HG02588 (cell line): ENCODE data around the gene GGT6.

ENCODE experiments used
- ATAC-seq: cut with Tn5 transposase; IDR thresholded peaks from one replicate; pipeline ENCODE4 v1.9.1; 2021; ENCODE audit warnings: mild to moderate bottlenecking, moderate library complexity; ENCODE audit not compliant: unreplicated experiment

Gene GGT6

DNA sequence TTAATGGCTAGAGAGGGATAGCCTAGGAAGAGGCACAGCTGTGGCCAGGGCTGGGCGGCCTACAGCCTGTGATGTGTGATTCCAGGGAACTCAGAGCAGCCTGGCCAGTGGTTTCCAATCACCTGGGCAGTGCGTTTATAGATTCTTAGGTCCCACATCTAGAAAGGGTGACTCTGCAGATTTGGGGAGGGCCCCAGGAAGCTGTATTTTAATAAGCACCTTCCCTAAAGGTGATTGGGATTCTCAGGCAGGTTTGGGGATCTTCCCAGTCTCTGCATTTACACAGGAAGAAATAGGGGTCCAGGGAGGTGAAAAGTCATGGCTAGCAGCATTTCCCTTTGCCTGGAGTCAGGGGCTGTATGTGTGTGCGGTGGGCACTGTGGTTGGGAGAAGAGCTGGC, 52.2 kb downstream of the GGT6 start:
- ATAC-seq, result no peak

DNA sequence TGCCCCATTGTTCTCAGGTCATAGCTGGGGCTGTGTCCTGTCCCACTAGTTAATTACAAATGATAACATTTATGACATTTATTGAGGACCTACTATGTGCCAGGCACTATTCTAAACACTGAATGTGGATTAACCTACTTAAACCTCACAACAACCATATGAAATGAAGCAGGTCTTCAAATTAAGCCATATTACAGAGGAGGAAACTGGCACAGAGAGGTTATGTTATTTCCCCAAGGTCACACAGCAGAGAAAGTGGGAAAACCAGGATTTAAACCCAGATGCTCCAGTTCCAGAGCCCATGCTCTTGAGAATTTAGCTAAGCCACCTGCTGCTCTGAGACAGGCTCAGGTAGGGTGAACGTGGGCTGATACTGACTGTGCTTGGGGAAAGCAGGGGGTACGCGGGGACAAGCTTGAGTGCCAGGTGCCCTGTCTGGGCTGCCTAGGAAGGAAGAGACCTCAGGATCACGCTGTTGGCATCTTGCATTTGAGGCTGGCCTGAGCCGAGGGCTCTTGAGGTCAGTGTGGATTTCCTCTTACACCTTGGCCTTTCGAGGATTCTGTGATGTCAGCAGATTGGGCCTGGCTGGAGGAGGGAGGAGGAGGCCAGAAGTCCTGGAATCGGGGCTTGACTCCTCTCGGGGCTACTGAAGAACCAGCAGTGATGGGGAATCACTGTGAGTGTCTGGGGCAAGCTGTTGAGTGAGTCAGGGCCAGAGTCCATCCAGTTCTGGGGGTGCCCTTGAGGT, 52.8 kb downstream of the GGT6 start:
- no peak for ATAC-seq
